Heart left ventricle (tissue), 16 donors: ENCODE data around the gene TIMM17A. TPM values are rescaled to one million over a fixed set of nuclear protein-coding genes. Genes with fewer than 3 reads are reported as not detected.
A peak's percentile ranks its signal among the peaks of the same experiment; 100 is the strongest.

Experiments
- ATAC-seq, 4 donors: fragments of 200-7000 bp; cut with Tn5 transposase; one replicate each; pipeline ENCODE4 v1.9.1; 2020 to 2022; ENCODE audit warnings: moderate library complexity in 4 of 4, mild to moderate bottlenecking in 3 of 4, moderate number of reproducible peaks in 1 of 4
- DNase-seq, 5 donors: peaks; one replicate each; pipeline ENCODE4 v3.0.0-alpha.2; 2020
- H3K27ac ChIP-seq, 12 donors: fragments of 200-600 bp; sonication (generic) in 4 of 12; one replicate each; pipeline versions ENCODE4 v1.5.0 to v1.8.0; 2016 to 2022; ENCODE audit warnings: mild to moderate bottlenecking in 2 of 12
- H3K27me3 ChIP-seq, 9 donors: fragments of 200-600 bp; sonication (generic) in 2 of 9; one replicate each; pipeline versions ENCODE4 v1.5.1 to v1.8.0; 2016 to 2022; ENCODE audit warnings: mild to moderate bottlenecking in 3 of 9
- H3K36me3 ChIP-seq, 9 donors: fragments of 200-600 bp; sonication (generic) in 2 of 9; one replicate each; pipeline versions ENCODE4 v1.5.0 to v1.8.0; 2018 to 2022; ENCODE audit warnings: mild to moderate bottlenecking in 2 of 9
- H3K4me1 ChIP-seq, 12 donors: fragments of 200-600 bp; sonication (generic) in 4 of 12; one replicate each; pipeline versions ENCODE4 v1.5.0 to v1.8.0; 2016 to 2022; ENCODE audit warnings: mild to moderate bottlenecking in 3 of 12
- H3K4me3 ChIP-seq, 12 donors: fragments of 200-600 bp; sonication (generic) in 4 of 12; one replicate each; pipeline versions ENCODE4 v1.5.0 to v1.8.0; 2017 to 2022; ENCODE audit warnings: mild to moderate bottlenecking in 9 of 12, moderate library complexity in 4 of 12
- H3K9me3 ChIP-seq, 12 donors: fragments of 200-600 bp; sonication (generic) in 4 of 12; one replicate each; pipeline versions ENCODE4 v1.5.0 to v1.8.0; 2016 to 2022; ENCODE audit warnings: mild to moderate bottlenecking in 1 of 12
- POLR2A ChIP-seq, 2 donors: fragments of 450-650 bp; IDR thresholded peaks; one replicate each; pipeline ENCODE4 v1.6.1; 2017; ENCODE audit warnings: antibody characterized with exemption in 2 of 2, mild to moderate bottlenecking in 2 of 2, moderate library complexity in 2 of 2
- WGBS, 4 donors: extraction: QIAGEN DNeasy Blood & Tissue Kit in 2 of 4; methylation state at CpG; one replicate each; pipeline versions ENCODE4 v1.1.5 to v1.1.7; 2013 to 2018; 5-methylcytosine and 5-hydroxymethylcytosine counted together
- intact Hi-C, 10 donors: fragments of 100-400 bp; cut with DNase I; formaldehyde crosslinking; loops; one replicate each; pipeline versions ENCODE4 v1.11.1 to v1.14.2; 2022
- polyA plus RNA-seq, 2 donors: library from polyadenylated mRNA; stranded (reverse); fragments of 200-250 nt; gene quantifications; one replicate each; pipeline ENCODE4 v1.2.3, GENCODE V29; 2013
- total RNA-seq, 9 donors: library from RNA; depleted of rRNA in 2 of 9; stranded (reverse); fragments of >200 nt in 2 of 9; fragmentation: NEBNext Ultra II Directional in 3 of 9; extraction: Animal tissue kit (Norgen Biotek cat#: 25700) in 3 of 9; gene quantifications; one replicate each; pipeline versions ENCODE4 v1.1.0 to v1.2.4, GENCODE V29; 2016 to 2023
- TF ChIP-seq, protein P1 (sequence below), 12 donors: fragments of 200-600 bp; sonication (generic) in 4 of 12; IDR thresholded peaks; one replicate each; pipeline versions ENCODE4 v1.5.0 to v1.8.0; 2018 to 2022; ENCODE audit warnings: antibody characterized with exemption in 12 of 12, mild to moderate bottlenecking in 5 of 12
- donor health status: ischemic (EF 13 %, LVEDD 7.1; RV severe dilation, severe dysfunction).
- donor health status: healthy with polysubstance abuse.
- donor health status: DM: no; HTN: yes; CAD: no.
- donor health status: DM: no; HTN: no; CAD: no.
- donor health status: ischemic (EF 25% LVEDD 6.9; RV normal size, moderate dysfunction).
- donor health status: ischemic (EF 25% LVEDD 5.7; RV mildly dilated, moderate dysfunction).
- donor health status: healthy.
- donor health status: DM: yes; HTN: yes; CAD: no.
- donor health status: ischemic (EF 35%, LVEDD 5.7; RV mildly dilated, moderate dysfunction).
- donor health status: nonischemic (EF 11% LVEDD 7.7; RV severe dilation, severe dysfunction).
- donor health status: DM: yes; HTN: yes; CAD: no.
- donor health status: PGD.
- donor health status: ischemic (EF 29% LVEDD 5.4; RV normal size, mild dysfunction).
- donor health status: nonischemic (EF 23%, LVEDD 6.1; RV moderate dilation, normal function).

TIMM17A gene
- total and polyA plus RNA-seq, 11 donors: 31.7 to 151 (median 86.0) TPM

DNA sequence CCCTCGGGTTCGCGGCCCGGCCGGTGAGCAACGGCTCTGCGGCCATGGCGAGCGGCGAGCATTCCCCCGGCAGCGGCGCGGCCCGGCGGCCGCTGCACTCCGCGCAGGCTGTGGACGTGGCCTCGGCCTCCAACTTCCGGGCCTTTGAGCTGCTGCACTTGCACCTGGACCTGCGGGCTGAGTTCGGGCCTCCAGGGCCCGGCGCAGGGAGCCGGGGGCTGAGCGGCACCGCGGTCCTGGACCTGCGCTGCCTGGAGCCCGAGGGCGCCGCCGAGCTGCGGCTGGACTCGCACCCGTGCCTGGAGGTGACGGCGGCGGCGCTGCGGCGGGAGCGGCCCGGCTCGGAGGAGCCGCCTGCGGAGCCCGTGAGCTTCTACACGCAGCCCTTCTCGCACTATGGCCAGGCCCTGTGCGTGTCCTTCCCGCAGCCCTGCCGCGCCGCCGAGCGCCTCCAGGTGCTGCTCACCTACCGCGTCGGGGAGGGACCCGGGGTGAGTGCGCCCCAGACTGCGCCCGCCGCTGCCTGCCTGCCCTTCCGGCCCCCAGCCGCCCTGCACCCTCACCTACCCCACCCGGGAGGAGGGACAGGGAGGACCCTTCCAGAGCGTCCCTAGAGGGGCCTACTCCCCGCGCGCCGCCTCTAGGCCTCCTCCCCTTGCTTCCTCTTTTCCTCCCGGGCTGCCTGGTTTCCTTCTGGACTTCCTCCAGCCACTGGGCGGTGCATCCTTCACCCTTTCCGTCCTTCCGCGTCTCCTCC lies 27.5 kb downstream of the TIMM17A start, which contains the start of gene RNPEP:
Gene RNPEP (plus strand): TSS at position 26 of the 757 bp plus-strand sequence. CDS start 19 bp downstream, at position 45.
- WGBS, 4 donors: 0 to 1% (median 0%) methylated on average over 33 to 80 of the region's 80 CpGs
- ATAC-seq (peak; percentile 65 to 92 (median 88)), DNase-seq (peak; percentile 81 to 85 (median 83))
- peaks cover 0 to 39% (median 16%) of the 10 kb centered on the region in 12 donors for H3K4me1 ChIP-seq
- peak within 1 kb of the TSS; percentile 43 to 98 (median 94) for H3K27ac ChIP-seq
- H3K27me3 ChIP-seq: no peaks in the 10 kb centered on the region
- intact Hi-C loops: loop anchor here in 3 of 10 donors (2.0 to 10.0 kb wide), 3 partner anchors 28 to 448 kb away; partner anchors contain the start of genes NAV1 (in 1 of the 3) and TIMM17A (in 1 of the 3)
- peak within 1 kb of the TSS; percentile 75 to 100 (median 96) for H3K4me3 ChIP-seq
- TF ChIP-seq, protein P1, sequence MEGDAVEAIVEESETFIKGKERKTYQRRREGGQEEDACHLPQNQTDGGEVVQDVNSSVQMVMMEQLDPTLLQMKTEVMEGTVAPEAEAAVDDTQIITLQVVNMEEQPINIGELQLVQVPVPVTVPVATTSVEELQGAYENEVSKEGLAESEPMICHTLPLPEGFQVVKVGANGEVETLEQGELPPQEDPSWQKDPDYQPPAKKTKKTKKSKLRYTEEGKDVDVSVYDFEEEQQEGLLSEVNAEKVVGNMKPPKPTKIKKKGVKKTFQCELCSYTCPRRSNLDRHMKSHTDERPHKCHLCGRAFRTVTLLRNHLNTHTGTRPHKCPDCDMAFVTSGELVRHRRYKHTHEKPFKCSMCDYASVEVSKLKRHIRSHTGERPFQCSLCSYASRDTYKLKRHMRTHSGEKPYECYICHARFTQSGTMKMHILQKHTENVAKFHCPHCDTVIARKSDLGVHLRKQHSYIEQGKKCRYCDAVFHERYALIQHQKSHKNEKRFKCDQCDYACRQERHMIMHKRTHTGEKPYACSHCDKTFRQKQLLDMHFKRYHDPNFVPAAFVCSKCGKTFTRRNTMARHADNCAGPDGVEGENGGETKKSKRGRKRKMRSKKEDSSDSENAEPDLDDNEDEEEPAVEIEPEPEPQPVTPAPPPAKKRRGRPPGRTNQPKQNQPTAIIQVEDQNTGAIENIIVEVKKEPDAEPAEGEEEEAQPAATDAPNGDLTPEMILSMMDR (IDR thresholded peaks at IDR 0.05): peak in 4 of 12 donors; percentile 4 to 18 (median 10)
- peak; percentile 33 to 70 for TF ChIP-seq POLR2A (IDR thresholded peaks at IDR 0.05)
- no peaks in the 10 kb centered on the region for H3K9me3 ChIP-seq
- H3K36me3 ChIP-seq: peaks cover 0 to 5% (median 0%) of the 10 kb centered on the region in 9 donors

DNA sequence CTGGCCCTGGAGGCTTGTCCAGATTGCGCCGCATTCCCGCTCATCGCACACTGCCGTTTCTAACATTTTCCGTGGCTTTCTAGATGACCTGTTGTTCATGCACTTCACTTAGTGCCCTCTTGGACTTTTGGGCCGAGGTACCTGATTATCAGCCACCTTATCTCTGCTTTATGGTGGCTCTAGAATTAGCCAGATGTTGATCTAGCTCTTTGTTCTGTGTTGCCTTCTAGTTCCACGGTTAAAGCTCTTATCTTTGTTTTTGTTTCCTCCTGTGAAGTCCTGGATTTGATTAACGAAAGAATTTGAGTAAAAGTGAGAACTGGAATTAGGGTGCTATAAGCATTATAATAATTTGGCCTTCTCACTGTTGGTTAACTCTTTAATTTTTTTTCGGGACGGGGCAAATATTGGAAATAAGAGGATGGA lies 28.1 kb downstream of the TIMM17A start:
- Histone ChIP-seq H3K27me3 (no peaks in the 10 kb centered on the region), H3K9me3 (no peaks in the 10 kb centered on the region), H3K4me3 (peak overlapping the region; percentile 75 to 100 (median 96)), H3K27ac (peak overlapping the region; percentile 43 to 98 (median 94)), H3K36me3 (peaks cover 0 to 11% (median 0%) of the 10 kb centered on the region in 9 donors), H3K4me1 (peaks cover 0 to 39% (median 16%) of the 10 kb centered on the region in 12 donors)
- TF ChIP-seq, protein P1 (IDR thresholded peaks at IDR 0.05): no peak
- intact Hi-C loops: loop anchor here in 3 of 10 donors (2.0 to 10.0 kb wide), 3 partner anchors 29 to 449 kb away; partner anchors contain the start of genes NAV1 (in 1 of the 3) and TIMM17A (in 1 of the 3)
- 12 to 16% (median 14%) methylated on average over 11 of the region's 11 CpGs for WGBS, 4 donors
- ATAC-seq: no peak
- DNase-seq: no peak

DNA sequence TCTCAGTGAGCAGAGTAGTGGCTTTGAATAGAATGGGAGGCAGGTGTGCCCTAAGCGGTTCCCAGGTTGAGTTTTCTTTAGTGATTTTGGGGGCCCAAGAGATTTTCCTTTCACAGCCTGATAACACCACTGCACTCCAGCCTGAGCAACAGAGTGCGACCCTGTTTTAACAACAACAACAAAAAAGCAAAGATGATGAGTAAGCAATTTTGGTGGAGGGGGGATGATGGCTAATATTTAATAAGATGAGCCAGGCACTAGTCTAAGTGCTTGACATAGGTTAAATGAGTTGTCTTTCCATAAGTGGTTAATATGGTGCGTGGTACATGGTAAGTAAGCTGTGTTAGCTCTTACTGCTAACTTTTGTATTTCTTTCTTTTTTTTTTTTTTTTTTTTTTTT lies 29.1 kb downstream of the TIMM17A start:
- peaks cover 0 to 20% (median 10%) of the 10 kb centered on the region in 9 donors for H3K36me3 ChIP-seq
- H3K4me3 ChIP-seq: no peak overlapping the region
- DNase-seq (no peak), ATAC-seq (no peak)
- no peaks in the 10 kb centered on the region for H3K27me3 ChIP-seq
- intact Hi-C loops: loop anchor here in 2 of 10 donors (10.0 kb wide), 2 partner anchors 280 to 450 kb away; partner anchors contain the start of gene NAV1 (in 1 of the 2)
- H3K9me3 ChIP-seq: no peaks in the 10 kb centered on the region
- peaks cover 0 to 39% (median 17%) of the 10 kb centered on the region in 12 donors for H3K4me1 ChIP-seq
- WGBS, 4 donors: 95 to 98% (median 96%) methylated on average over 3 of the region's 3 CpGs
- TF ChIP-seq, protein P1 (IDR thresholded peaks at IDR 0.05): no peak
- TF ChIP-seq POLR2A (IDR thresholded peaks at IDR 0.05): no peak
- no peak overlapping the region for H3K27ac ChIP-seq

DNA sequence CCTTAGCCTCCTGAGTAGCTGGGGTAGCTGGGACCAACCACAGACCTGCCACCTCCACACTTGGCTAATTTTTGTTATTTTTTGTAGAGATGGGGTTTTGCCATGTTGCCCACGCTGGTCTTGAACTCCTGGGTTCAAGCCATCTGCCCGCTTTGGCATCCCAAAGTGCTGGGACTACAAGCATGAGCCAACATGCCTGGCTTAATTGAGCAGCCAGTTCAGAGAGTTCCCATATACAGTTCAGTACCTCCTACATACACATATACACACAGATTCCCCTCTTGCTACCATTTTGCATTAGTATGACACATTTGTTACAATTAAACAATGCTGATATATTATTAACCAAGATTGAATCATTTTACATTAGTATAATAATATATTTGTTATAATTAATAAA lies 30.1 kb downstream of the TIMM17A start:
- H3K4me1 ChIP-seq: peaks cover 0 to 48% (median 21%) of the 10 kb centered on the region in 12 donors
- peak overlapping the region in 1 of 12 donors; percentile 24 for H3K27ac ChIP-seq
- H3K4me3 ChIP-seq: no peak overlapping the region
- H3K36me3 ChIP-seq: peaks cover 0 to 29% (median 19%) of the 10 kb centered on the region in 9 donors
- intact Hi-C loops: loop anchor here in 2 of 10 donors (10.0 kb wide), 2 partner anchors 281 to 451 kb away; partner anchors contain the start of gene NAV1 (in 1 of the 2)
- 70 to 97% (median 88%) methylated on average over 2 of the region's 2 CpGs for WGBS, 4 donors
- ATAC-seq: no peak
- no peak for DNase-seq
- TF ChIP-seq, protein P1 (IDR thresholded peaks at IDR 0.05): no peak
- no peak for TF ChIP-seq POLR2A (IDR thresholded peaks at IDR 0.05)
- H3K27me3 ChIP-seq: no peaks in the 10 kb centered on the region
- no peaks in the 10 kb centered on the region for H3K9me3 ChIP-seq
